HS-27A (cell line): ENCODE results near the gene ZC3H11A.
"Not testable (repeated sequence)": the region's sequence is repeated elsewhere in the genome, so short reads cannot be mapped to it uniquely, and the experiment has no call there.

Experiments
- DNase-seq: peaks from one replicate; pipeline ENCODE4 v3.0.0-alpha.2; 2012; ENCODE audit warnings: low read depth, missing footprints

Gene ZC3H11A

GRCh38 chr1:203781962-203782361 is 13.5 kb upstream of the ZC3H11A start:
- no peak for DNase-seq

- no peak for DNase-seq
These were observed 5.5 kb upstream of the ZC3H11A start for GRCh38 chr1:203789966-203790365.

GRCh38 chr1:203791498-203791897 is 3.9 kb upstream of the ZC3H11A start:
- DNase-seq = no peak

- DNase-seq = no peak
These were observed 2.9 kb upstream of the ZC3H11A start for GRCh38 chr1:203792486-203792885.

GRCh38 chr1:203793561-203793960 is 1.9 kb upstream of the ZC3H11A start:
- not testable (repeated sequence) for DNase-seq

- no peak for DNase-seq
These were observed 521 bp upstream of the ZC3H11A start for GRCh38 chr1:203794764-203795440.

- DNase-seq = peak; percentile 11
These were observed 798 bp downstream of the ZC3H11A start for GRCh38 chr1:203796236-203796605.

- DNase-seq = no peak
These were observed 1.8 kb downstream of the ZC3H11A start for GRCh38 chr1:203797216-203797615.

- no peak for DNase-seq
These were observed 2.7 kb downstream of the ZC3H11A start for GRCh38 chr1:203797948-203798655.

- no peak for DNase-seq
These were observed 3.7 kb downstream of the ZC3H11A start for GRCh38 chr1:203799157-203799556.

- no peak for DNase-seq
These were observed 4.5 kb downstream of the ZC3H11A start for GRCh38 chr1:203799971-203800370.

GRCh38 chr1:203805689-203806088 is 10.3 kb downstream of the ZC3H11A start:
- DNase-seq = no peak

GRCh38 chr1:203807196-203807595 is 11.8 kb downstream of the ZC3H11A start:
- DNase-seq = peak; percentile 40

- no peak for DNase-seq
These were observed 18.3 kb downstream of the ZC3H11A start for GRCh38 chr1:203813581-203814341.

GRCh38 chr1:203818399-203818798 is 23.0 kb downstream of the ZC3H11A start:
- DNase-seq = no peak

GRCh38 chr1:203823306-203823705 is 27.9 kb downstream of the ZC3H11A start:
- no peak for DNase-seq

GRCh38 chr1:203826175-203826574 is 30.8 kb downstream of the ZC3H11A start:
- no peak for DNase-seq

GRCh38 chr1:203828002-203828401 is 32.6 kb downstream of the ZC3H11A start:
- DNase-seq = no peak

GRCh38 chr1:203828503-203828902 is 33.1 kb downstream of the ZC3H11A start:
- no peak for DNase-seq

GRCh38 chr1:203829247-203829646 is 33.8 kb downstream of the ZC3H11A start:
- DNase-seq = not testable (repeated sequence)

- no peak for DNase-seq
These were observed 40.1 kb downstream of the ZC3H11A start for GRCh38 chr1:203835476-203835875.

- no peak for DNase-seq
These were observed 43.7 kb downstream of the ZC3H11A start for GRCh38 chr1:203839081-203839480.

- DNase-seq = no peak
These were observed 44.9 kb downstream of the ZC3H11A start for GRCh38 chr1:203840208-203840808.
